K562 treated with DMSO at 1 percent for 4 hours (cell line): Measurements from ENCODE around the gene SLC19A2. TPM values are rescaled to one million over a fixed set of nuclear protein-coding genes. Genes with fewer than 3 reads are reported as not detected.

Experiments
- total RNA-seq: library from RNA; unstranded; fragments of 300-600 nt; gene quantifications from 2 replicates; pipeline ENCODE4 v1.2.3, GENCODE V29; 2022; ENCODE audit not compliant: insufficient read depth

The SLC19A2 gene, protein sequence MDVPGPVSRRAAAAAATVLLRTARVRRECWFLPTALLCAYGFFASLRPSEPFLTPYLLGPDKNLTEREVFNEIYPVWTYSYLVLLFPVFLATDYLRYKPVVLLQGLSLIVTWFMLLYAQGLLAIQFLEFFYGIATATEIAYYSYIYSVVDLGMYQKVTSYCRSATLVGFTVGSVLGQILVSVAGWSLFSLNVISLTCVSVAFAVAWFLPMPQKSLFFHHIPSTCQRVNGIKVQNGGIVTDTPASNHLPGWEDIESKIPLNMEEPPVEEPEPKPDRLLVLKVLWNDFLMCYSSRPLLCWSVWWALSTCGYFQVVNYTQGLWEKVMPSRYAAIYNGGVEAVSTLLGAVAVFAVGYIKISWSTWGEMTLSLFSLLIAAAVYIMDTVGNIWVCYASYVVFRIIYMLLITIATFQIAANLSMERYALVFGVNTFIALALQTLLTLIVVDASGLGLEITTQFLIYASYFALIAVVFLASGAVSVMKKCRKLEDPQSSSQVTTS
- 11.8 and 12.8 TPM in 2 replicates for total RNA-seq

DNA sequence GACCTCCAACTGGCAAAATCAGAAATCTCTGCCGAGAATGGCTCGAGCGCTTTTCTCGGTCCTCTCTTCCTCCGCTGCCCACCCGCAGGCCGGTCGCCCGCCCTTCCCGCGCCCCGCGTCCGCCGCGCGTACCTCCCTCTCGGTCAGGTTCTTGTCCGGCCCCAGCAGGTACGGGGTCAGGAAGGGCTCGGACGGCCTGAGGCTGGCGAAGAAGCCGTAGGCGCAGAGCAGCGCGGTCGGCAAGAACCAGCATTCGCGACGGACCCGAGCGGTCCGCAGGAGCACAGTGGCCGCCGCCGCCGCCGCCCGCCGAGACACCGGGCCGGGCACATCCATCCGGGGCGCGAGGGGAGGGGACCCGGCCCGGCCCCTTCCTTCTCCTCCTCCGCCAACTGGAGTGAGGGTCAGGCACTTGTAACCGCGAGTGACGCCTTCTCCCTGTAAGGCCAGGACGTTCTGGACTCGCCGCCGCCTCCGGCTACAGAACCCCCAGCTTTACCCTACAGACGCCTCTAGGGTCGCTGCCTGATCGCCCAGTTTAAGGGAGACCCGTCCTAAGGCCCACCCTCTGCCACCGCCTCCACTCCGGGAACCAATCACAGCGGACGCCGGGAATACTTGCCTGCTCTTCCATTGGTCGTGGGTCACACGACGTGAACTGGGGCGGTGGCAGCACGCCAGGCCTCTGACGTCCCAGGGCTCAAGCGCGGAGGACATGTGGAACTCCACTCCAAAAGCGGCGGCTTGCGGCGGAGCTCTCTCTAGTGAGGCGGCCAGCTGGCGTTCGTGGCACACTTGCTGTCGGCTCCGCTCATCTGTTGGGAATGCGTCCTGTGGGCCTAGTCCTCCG is at the start of gene SLC19A2:
SLC19A2 (minus strand) TSS at position 514 of the 850 bp plus-strand sequence; CDS start at position 336, 178 bp downstream.

DNA sequence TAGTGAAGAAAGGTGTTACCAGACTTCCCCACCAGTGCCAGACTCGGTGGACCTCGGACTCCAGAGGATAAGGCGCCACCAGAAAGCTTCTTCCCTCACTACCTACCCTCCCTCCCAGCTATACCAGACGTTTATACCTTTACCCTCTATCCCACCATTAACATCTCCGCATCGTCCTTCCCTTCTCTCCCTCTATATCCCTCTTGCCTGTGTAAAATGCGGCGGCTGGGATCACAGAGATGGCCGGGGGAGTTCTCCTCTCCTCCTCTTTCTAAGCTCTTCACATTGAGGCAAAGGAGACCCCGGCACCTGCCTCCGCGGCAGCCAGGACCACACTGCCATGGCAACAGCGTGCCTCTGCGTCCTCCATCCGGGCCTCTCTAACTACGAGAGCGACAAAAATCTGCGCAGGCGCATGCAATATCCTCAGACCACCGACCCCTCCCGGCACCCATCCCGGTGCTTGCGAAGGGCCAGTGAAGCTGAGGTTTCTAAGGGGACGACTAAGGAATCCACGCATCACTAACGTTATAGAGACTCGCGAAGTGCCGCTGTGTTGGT is 58.6 kb downstream of the SLC19A2 start, which contains the start of gene CCDC181:
CCDC181 (minus strand) TSS at position 394 of the 561 bp plus-strand sequence. CDS start 2,547 bp downstream, outside the sequence.

Other genes with a start within 250 kb of the SLC19A2 start
- 26.7 and 36.4 TPM in 2 replicates for gene NME7, start 118.1 kb downstream of the SLC19A2 start, total RNA-seq
- 6.3 and 10.3 TPM in 2 replicates for gene BLZF1, start 117.7 kb downstream of the SLC19A2 start, total RNA-seq
- not detected in 2 replicates for gene CCDC181, start 58.5 kb downstream of the SLC19A2 start, total RNA-seq
- not detected in 2 replicates for gene F5, start 100.5 kb upstream of the SLC19A2 start, total RNA-seq
- gene SELP, start 144.2 kb upstream of the SLC19A2 start, total RNA-seq, result not detected in 2 replicates
- gene SELL, start 225.7 kb upstream of the SLC19A2 start, total RNA-seq, result not detected in 2 replicates
- not detected in 2 replicates for gene SELE, start 248.1 kb upstream of the SLC19A2 start, total RNA-seq